SK-N-MC (cell line): ENCODE measurements around the gene BAK1.

ENCODE experiments used
- EZH2 ChIP-seq: fragments of 200-600 bp; sonication (generic); IDR thresholded peaks from one replicate; pipeline ENCODE4 v1.6.1; 2017; ENCODE audit warnings: antibody characterized with exemption
- FOXP2 ChIP-seq: optimal IDR thresholded peaks from 2 replicates; pipeline ENCODE3; 2011; ENCODE audit warnings: mild to moderate bottlenecking, moderate library complexity; ENCODE audit not compliant: insufficient read depth; ENCODE audit errors: extremely low read length, control extremely low read depth
- POLR2AphosphoS5 ChIP-seq: IDR thresholded peaks from 2 replicates; pipeline ENCODE4 v1.6.1; 2012; ENCODE audit warnings: mild to moderate bottlenecking, low read depth, low read length, borderline replicate concordance

DNA sequence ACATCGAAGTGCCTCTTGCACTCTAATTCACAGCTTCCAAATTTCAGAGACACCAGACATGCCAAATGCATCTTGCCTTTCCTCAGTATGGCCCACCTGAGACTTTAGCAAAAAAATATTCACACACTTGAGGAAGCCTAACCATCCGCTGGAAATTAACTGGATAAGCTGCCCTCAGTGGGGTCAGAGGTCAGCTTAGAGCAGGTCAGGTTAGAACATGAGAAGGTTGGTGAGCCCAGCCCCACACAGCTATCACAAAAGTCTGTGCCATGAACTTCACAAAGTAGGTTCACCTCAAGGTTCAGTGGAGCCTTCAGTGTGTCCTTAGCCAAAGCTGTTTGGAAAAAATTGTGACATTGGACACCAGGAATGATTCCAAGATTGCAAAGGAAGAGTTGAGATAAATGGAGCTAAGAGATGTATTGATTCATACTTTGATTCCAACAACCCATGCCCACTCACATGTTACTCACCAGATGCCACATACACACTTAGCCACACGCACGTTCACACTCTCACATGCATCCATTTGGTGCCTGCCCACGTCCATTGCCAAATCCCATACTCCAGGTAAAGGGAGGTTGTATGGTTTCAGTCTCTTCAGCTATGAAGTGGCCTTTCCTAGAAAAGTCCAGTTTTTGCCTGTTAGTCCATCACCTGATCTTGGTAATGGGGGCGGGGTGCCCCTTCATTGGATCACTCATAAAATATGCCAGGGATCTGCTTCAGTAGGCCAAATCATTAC is 11.1 kb downstream of the BAK1 start:
- TF ChIP-seq EZH2 (no peak), POLR2AphosphoS5 (no peak), FOXP2 (no peak)
